Measurements from ENCODE around the gene INSRR. TPM values are rescaled to one million over a fixed set of nuclear protein-coding genes. Genes with fewer than 3 reads are reported as not detected.

Gene INSRR
- total RNA-seq, 1 experiment from 2014 or later, result not detected

DNA sequence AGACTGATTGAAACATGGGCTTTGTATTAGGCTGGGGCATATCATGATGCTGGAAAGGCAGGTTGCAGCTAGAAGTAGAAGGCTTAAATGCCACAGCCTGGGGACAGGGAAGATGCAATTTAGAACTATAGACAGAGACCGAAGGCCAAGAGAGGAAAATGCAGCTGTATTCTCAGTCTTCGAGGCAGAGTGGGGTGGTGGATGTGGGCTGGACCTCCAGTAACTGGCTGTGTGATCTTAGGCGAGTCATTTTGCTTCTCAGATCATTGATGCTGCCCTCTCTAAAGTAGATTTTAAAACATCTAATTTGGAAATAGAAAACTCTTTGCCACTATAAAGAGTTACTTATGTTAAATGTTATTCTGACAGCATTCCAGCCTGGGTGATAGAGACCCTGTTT, 24.6 kb downstream of the INSRR start:
- H3K9me3 ChIP-seq, result no peaks in the 10 kb centered on the region
- H3K4me1 Mint-ChIP-seq (ENCODE audit: low read depth, unreplicated experiment), result no peaks in the 10 kb centered on the region
- H3K27me3 Mint-ChIP-seq (ENCODE audit: insufficient read depth, unreplicated experiment), result peaks cover 36% of the 10 kb centered on the region
- POLR2A ChIA-PET, result no interaction called here
- H3K4me3 Mint-ChIP-seq (ENCODE audit: unreplicated experiment), result no peak overlapping the region
- DNase-seq, result no peak
- no peaks in the 10 kb centered on the region for H3K36me3 ChIP-seq (ENCODE audit: control insufficient read depth, insufficient read depth, low read length)
- H3K36me3 Mint-ChIP-seq (ENCODE audit: insufficient read depth, unreplicated experiment), result peaks cover 4% of the 10 kb centered on the region
- intact Hi-C loops (cut with micrococcal nuclease; ENCODE audit: unreplicated experiment), result no loop called here
- TF ChIP-seq CTCF (IDR thresholded peaks at IDR 0.05; ENCODE audit: insufficient read depth in 1 of 2, low read depth in 1 of 2, low read length in 1 of 2, severe bottlenecking in 1 of 2, unreplicated experiment in 1 of 2), result no peak
- no peak overlapping the region for H3K4me3 ChIP-seq (ENCODE audit: low read depth, low read length)
- H3K27ac Mint-ChIP-seq (ENCODE audit: unreplicated experiment), result no peak overlapping the region
- H3K9me3 Mint-ChIP-seq (ENCODE audit: unreplicated experiment), result no peaks in the 10 kb centered on the region
- H3K27me3 ChIP-seq (replicated peaks; ENCODE audit: control insufficient read depth, insufficient read depth, low read length), result no peaks in the 10 kb centered on the region; the same call in 1 of the 2 replicates
- CTCF ChIA-PET, result no interaction called here
- H3K4me1 ChIP-seq, result no peaks in the 10 kb centered on the region
- no TSS peak for BruUV-seq (replicated peaks)

DNA sequence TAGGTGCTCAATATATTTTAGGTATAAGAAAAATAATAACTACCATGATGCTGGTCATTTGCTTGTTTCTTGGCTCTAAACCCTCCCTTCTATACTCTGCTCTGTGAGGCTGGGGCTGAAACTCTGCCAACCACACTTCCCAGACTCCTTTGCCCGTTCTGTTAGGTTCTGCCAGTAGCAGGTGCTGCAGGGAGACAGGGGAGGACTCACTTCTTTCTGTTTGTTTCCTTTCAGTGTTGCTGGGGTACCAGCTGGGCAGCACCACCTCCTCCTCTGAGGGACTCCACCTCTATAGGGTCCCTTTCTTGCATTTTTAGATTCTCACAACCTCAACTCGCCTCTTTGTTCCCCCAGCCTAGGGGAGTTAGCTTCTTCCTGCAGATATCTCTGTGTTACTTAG, 25.3 kb downstream of the INSRR start:
- ChIA-PET POLR2A (no interaction called here), CTCF (interaction anchor here (1.2 to 1.4 kb wide), 2 partner anchors 20 to 57 kb away, joined by 3 read pairs; no protein-coding TSS in a partner anchor)
- Histone ChIP-seq H3K9me3 (no peaks in the 10 kb centered on the region), H3K4me1 (no peaks in the 10 kb centered on the region), H3K27me3 (replicated peaks; ENCODE audit: control insufficient read depth, insufficient read depth, low read length) (no peaks in the 10 kb centered on the region; the same call in 1 of the 2 replicates), H3K36me3 (ENCODE audit: control insufficient read depth, insufficient read depth, low read length) (no peaks in the 10 kb centered on the region), H3K4me3 (ENCODE audit: low read depth, low read length) (no peak overlapping the region)
- intact Hi-C loops (cut with micrococcal nuclease; ENCODE audit: unreplicated experiment), result no loop called here
- Mint-ChIP-seq H3K36me3 (ENCODE audit: insufficient read depth, unreplicated experiment) (peaks cover 4% of the 10 kb centered on the region), H3K9me3 (ENCODE audit: unreplicated experiment) (no peaks in the 10 kb centered on the region), H3K4me3 (ENCODE audit: unreplicated experiment) (no peak overlapping the region), H3K27me3 (ENCODE audit: insufficient read depth, unreplicated experiment) (peaks cover 34% of the 10 kb centered on the region), H3K27ac (ENCODE audit: unreplicated experiment) (no peak overlapping the region), H3K4me1 (ENCODE audit: low read depth, unreplicated experiment) (no peaks in the 10 kb centered on the region)
- no TSS peak for BruUV-seq (replicated peaks)
- TF ChIP-seq CTCF (IDR thresholded peaks at IDR 0.05; ENCODE audit: insufficient read depth in 1 of 2, low read depth in 1 of 2, low read length in 1 of 2, severe bottlenecking in 1 of 2, unreplicated experiment in 1 of 2), result no peak
- DNase-seq, result no peak

- no peaks in the 10 kb centered on the region for H3K4me1 ChIP-seq
- no peak for TF ChIP-seq CTCF (IDR thresholded peaks at IDR 0.05; ENCODE audit: insufficient read depth in 1 of 2, low read depth in 1 of 2, low read length in 1 of 2, severe bottlenecking in 1 of 2, unreplicated experiment in 1 of 2)
- H3K27me3 Mint-ChIP-seq (ENCODE audit: insufficient read depth, unreplicated experiment), result peaks cover 33% of the 10 kb centered on the region
- POLR2A ChIA-PET, result no interaction called here
- H3K36me3 ChIP-seq (ENCODE audit: control insufficient read depth, insufficient read depth, low read length), result no peaks in the 10 kb centered on the region
- no peaks in the 10 kb centered on the region for H3K4me1 Mint-ChIP-seq (ENCODE audit: low read depth, unreplicated experiment)
- no peak for DNase-seq
- CTCF ChIA-PET, result interaction anchor here (1.2 to 1.4 kb wide), 2 partner anchors 18 to 58 kb away, joined by 3 read pairs; no protein-coding TSS in a partner anchor
- no TSS peak for BruUV-seq (replicated peaks)
- H3K36me3 Mint-ChIP-seq (ENCODE audit: insufficient read depth, unreplicated experiment), result peaks cover 4% of the 10 kb centered on the region
- intact Hi-C loops (cut with micrococcal nuclease; ENCODE audit: unreplicated experiment), result no loop called here
- no peaks in the 10 kb centered on the region for H3K9me3 ChIP-seq
- H3K4me3 ChIP-seq (ENCODE audit: low read depth, low read length), result no peak overlapping the region
- no peak overlapping the region for H3K4me3 Mint-ChIP-seq (ENCODE audit: unreplicated experiment)
- no peaks in the 10 kb centered on the region for H3K27me3 ChIP-seq (replicated peaks; ENCODE audit: control insufficient read depth, insufficient read depth, low read length)
- no peak overlapping the region for H3K27ac Mint-ChIP-seq (ENCODE audit: unreplicated experiment)
- no peaks in the 10 kb centered on the region for H3K9me3 Mint-ChIP-seq (ENCODE audit: unreplicated experiment)
Observed at GRCh38 chr1:156832434-156832833, 26.5 kb downstream of the INSRR start.

All from Caco-2 (cell line).